Pancreas (tissue), 10 donors: Measurements from ENCODE around the gene REV3L. TPM values are rescaled to one million over a fixed set of nuclear protein-coding genes. Genes with fewer than 3 reads are reported as not detected.

Source experiments
- ATAC-seq, 4 donors: fragments of 200-7000 bp; cut with Tn5 transposase; one replicate each; pipeline versions ENCODE4 v1.8.0 to v1.9.1; 2020; ENCODE audit warnings: mild to moderate bottlenecking in 4 of 4, moderate library complexity in 4 of 4
- DNase-seq, 6 donors: peaks; one replicate each; pipeline ENCODE4 v3.0.0-alpha.2; 2020
- FAIRE-seq: peaks from 2 replicates; lab custom pipeline; 2012; peaks lifted over from hg19 to GRCh38; lab: Jason Lieb, UNC
- H3K27ac ChIP-seq, 4 donors: fragments of 200-600 bp; sonication (generic); 1 replicate in 3 of 4; 2 replicates in 1 of 4; pipeline versions ENCODE4 v1.5.0 to v1.8.0; 2020
- H3K27me3 ChIP-seq, 4 donors: fragments of 200-600 bp; one replicate each; pipeline ENCODE4 v1.8.0; 2021
- H3K36me3 ChIP-seq, 3 donors: fragments of 200-600 bp; sonication (generic) in 1 of 3; one replicate each; pipeline versions ENCODE4 v1.5.0 to v1.8.0; 2020 to 2021
- H3K4me1 ChIP-seq, 3 donors: fragments of 200-600 bp; one replicate each; pipeline ENCODE4 v1.8.0; 2021
- H3K4me3 ChIP-seq, 4 donors: fragments of 200-600 bp; sonication (generic) in 2 of 4; one replicate each; pipeline versions ENCODE4 v1.5.0 to v1.8.0; 2020 to 2021
- H3K9me3 ChIP-seq, 4 donors: fragments of 200-600 bp; one replicate each; pipeline ENCODE4 v1.8.0; 2021
- WGBS, 2 donors: extraction: QIAGEN DNeasy Blood & Tissue Kit; methylation state at CpG; one replicate each; pipeline ENCODE4 v1.1.7; 2013; 5-methylcytosine and 5-hydroxymethylcytosine counted together
- intact Hi-C, 3 donors: fragments of 100-400 bp; cut with DNase I; formaldehyde crosslinking; loops; one replicate each; pipeline versions ENCODE4 v1.11.1 to v1.14.2; 2022
- polyA plus RNA-seq, 2 donors: library from polyadenylated mRNA; stranded (reverse); fragments of 200-250 nt; gene quantifications; one replicate each; pipeline ENCODE4 v1.2.3, GENCODE V29; 2013
- total RNA-seq, 6 donors: library from RNA; stranded (reverse); fragmentation: NEBNext Ultra II Directional in 4 of 6; extraction: Animal tissue kit (Norgen Biotek cat#: 25700) in 4 of 6; gene quantifications; one replicate each; pipeline versions ENCODE4 v1.2.1 to v1.2.4, GENCODE V29; 2021 to 2023
- TF ChIP-seq, protein P1 (sequence below), 4 donors: fragments of 200-600 bp; sonication (generic) in 3 of 4; IDR thresholded peaks; one replicate each; pipeline versions ENCODE4 v1.5.0 to v1.8.0; 2021; ENCODE audit warnings: antibody characterized with exemption in 4 of 4
- donor health status: healthy with polysubstance abuse.
- donor health status: DM: no; HTN: no; CAD: no; lungs with moderate emphysema.
- donor health status: DM: no; HTN: no; CAD: no.
- donor health status: control.
- donor health status: control.
- donor health status: Bipolar disorder and iron deficiency.
- donor health status: DM: yes; HTN: yes; CAD: no.
- donor health status: DM: no; HTN: no; CAD: no.
- donor health status: DM: no; HTN: no; CAD: no.
- donor health status: DM: yes; HTN: yes; CAD: no.

REV3L gene
- total and polyA plus RNA-seq, 8 donors = 6.9 to 22.0 (median 15.2) TPM

DNA sequence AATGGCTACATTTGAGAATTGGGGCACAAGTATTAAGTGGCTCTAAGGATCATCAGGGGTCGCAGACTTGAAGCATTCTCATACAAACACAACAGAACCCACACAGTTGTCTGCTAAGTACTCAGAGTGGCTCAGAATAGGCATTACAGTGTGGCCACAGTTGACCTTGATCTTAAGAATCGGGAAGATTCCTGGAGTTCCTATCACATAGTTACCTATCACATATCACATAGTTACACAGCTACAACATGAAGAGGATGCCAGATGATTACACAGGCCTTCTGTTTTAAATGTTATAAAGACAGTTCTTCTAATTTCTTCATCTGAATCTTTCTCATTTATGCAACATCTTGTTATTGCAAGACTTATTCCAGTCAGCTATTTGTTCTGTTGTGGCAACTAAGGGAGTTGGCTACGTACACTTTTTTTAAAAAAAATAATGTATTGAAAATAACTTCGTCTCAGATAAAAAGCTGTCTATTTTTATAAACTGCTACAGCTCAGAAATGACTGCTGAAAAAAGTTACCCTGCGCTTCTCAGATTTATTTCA is 129.0 kb downstream of the REV3L start:
- H3K27me3 ChIP-seq = no peaks in the 10 kb centered on the region
- H3K4me1 ChIP-seq = peaks cover 0 to 14% (median 13%) of the 10 kb centered on the region in 3 donors
- no peaks in the 10 kb centered on the region for H3K9me3 ChIP-seq
- intact Hi-C loops = no loop called here
- H3K4me3 ChIP-seq = no peak overlapping the region
- no peak overlapping the region for H3K27ac ChIP-seq
- ATAC-seq = peak in 2 of 4 donors; percentile 31 to 49
- no peak for DNase-seq
- H3K36me3 ChIP-seq = peaks cover 0 to 21% (median 19%) of the 10 kb centered on the region in 3 donors
- FAIRE-seq = no peak
- 75 to 77% methylated on average over 5 of the region's 5 CpGs for WGBS, 2 donors
- TF ChIP-seq, protein P1, sequence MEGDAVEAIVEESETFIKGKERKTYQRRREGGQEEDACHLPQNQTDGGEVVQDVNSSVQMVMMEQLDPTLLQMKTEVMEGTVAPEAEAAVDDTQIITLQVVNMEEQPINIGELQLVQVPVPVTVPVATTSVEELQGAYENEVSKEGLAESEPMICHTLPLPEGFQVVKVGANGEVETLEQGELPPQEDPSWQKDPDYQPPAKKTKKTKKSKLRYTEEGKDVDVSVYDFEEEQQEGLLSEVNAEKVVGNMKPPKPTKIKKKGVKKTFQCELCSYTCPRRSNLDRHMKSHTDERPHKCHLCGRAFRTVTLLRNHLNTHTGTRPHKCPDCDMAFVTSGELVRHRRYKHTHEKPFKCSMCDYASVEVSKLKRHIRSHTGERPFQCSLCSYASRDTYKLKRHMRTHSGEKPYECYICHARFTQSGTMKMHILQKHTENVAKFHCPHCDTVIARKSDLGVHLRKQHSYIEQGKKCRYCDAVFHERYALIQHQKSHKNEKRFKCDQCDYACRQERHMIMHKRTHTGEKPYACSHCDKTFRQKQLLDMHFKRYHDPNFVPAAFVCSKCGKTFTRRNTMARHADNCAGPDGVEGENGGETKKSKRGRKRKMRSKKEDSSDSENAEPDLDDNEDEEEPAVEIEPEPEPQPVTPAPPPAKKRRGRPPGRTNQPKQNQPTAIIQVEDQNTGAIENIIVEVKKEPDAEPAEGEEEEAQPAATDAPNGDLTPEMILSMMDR (IDR thresholded peaks at IDR 0.05) = no peak

DNA sequence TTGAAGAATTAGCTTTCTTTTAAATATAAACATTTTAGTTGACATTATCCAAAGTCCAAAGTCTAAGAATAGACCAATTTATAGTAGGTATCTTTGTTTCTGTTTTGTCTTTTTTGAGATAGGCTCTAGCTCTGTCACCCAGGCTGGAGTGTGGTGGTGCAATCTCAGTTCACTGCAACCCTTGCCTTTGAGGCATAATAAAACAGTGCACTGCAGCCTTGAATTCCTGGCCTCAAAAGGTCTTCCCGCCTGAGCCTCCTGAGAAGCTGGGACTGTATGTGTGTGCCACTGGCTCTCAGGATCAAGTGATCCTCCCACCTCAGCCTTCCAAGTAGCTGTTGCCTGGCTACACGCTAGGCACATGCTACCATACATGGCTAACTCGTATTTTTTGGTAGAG is 135.4 kb downstream of the REV3L start:
- ATAC-seq (peak in 1 of 4 donors; percentile 31), DNase-seq (no peak), FAIRE-seq (no peak)
- TF ChIP-seq, protein P1 (IDR thresholded peaks at IDR 0.05) = no peak
- H3K9me3 ChIP-seq = no peaks in the 10 kb centered on the region
- no peaks in the 10 kb centered on the region for H3K4me1 ChIP-seq
- H3K27ac ChIP-seq = no peak overlapping the region
- WGBS, 2 donors = 93 to 95% methylated on average over 3 of the region's 3 CpGs
- no peak overlapping the region for H3K4me3 ChIP-seq
- H3K36me3 ChIP-seq = peaks cover 0 to 31% (median 14%) of the 10 kb centered on the region in 3 donors
- H3K27me3 ChIP-seq = no peaks in the 10 kb centered on the region
- intact Hi-C loops = no loop called here

DNA sequence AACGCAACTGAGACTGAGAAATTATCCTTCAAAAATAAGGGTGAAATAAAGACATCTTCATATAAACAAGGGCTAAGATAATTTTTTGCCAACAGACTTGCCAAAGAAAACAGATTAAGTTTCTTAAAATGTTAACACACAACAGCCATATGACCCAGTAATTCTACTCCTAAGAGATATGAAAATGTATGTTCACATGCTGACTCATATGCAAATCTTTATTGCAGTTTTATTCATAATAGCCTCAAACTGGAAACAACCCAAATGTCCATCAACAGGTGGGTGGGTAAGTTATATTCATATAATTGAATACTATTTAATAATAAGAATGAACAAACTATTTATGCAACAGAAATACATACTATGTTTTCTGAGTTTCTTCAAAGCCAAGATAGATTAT is 140.1 kb downstream of the REV3L start:
- H3K27ac ChIP-seq = no peak overlapping the region
- intact Hi-C loops = no loop called here
- H3K36me3 ChIP-seq = peaks cover 0 to 21% (median 0%) of the 10 kb centered on the region in 3 donors
- no peaks in the 10 kb centered on the region for H3K9me3 ChIP-seq
- TF ChIP-seq, protein P1 (IDR thresholded peaks at IDR 0.05) = no peak
- DNase-seq = no peak
- no peak for FAIRE-seq
- peaks cover 0 to 5% (median 0%) of the 10 kb centered on the region in 3 donors for H3K4me1 ChIP-seq
- H3K4me3 ChIP-seq = no peak overlapping the region
- WGBS, 2 donors = 91 to 97% methylated on average over 1 of the region's 1 CpG
- ATAC-seq = no peak
- no peaks in the 10 kb centered on the region for H3K27me3 ChIP-seq

DNA sequence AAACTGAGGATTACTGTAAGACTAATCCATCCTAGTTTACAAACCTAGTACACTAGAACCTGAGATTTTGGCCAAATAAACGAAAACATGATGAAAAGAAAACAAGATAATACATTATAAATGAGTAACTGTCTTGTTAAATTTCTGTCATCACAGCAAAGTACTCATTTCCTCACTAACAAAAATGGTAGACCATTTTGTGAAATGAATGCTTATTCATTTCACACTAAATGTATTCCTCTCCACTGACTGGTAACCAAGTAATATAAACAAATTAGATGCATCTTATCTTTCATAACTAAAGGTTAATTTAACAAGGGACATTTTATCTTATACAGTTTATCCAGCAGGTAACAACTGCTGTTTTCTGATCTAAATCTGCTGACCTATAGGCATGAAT is 143.7 kb downstream of the REV3L start:
- Histone ChIP-seq H3K27me3 (no peaks in the 10 kb centered on the region), H3K9me3 (no peaks in the 10 kb centered on the region), H3K27ac (no peak overlapping the region), H3K4me1 (peaks cover 0 to 12% (median 0%) of the 10 kb centered on the region in 3 donors), H3K4me3 (no peak overlapping the region), H3K36me3 (peaks cover 0 to 11% (median 0%) of the 10 kb centered on the region in 3 donors)
- DNase-seq (no peak), FAIRE-seq (no peak), ATAC-seq (no peak)
- TF ChIP-seq, protein P1 (IDR thresholded peaks at IDR 0.05) = no peak
- WGBS, 2 donors = 58 to 72% methylated on average over 1 of the region's 1 CpG
- intact Hi-C loops = no loop called here

DNA sequence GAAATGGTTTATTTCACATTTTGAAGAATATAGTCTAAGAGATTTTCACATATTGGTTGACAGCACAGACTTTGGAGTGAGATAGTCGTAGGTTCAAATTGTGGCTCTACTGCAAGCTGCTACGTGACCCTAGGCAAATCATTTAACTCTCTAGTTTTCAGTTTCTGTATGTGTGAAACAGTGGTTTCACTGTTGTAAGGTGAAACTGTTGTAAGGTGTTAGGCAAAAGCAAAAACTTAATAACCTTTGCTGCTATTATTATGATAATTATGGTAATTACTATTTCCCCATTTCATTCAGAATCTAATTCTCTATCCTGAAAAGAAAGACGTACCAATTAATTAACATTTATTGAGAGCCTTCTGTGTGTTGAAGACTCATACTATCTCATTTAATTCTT is 144.2 kb downstream of the REV3L start:
- TF ChIP-seq, protein P1 (IDR thresholded peaks at IDR 0.05) = no peak
- FAIRE-seq (no peak), ATAC-seq (no peak), DNase-seq (no peak)
- H3K9me3 ChIP-seq = no peaks in the 10 kb centered on the region
- WGBS, 2 donors = 78 to 83% methylated on average over 3 of the region's 3 CpGs
- no peaks in the 10 kb centered on the region for H3K27me3 ChIP-seq
- peaks cover 0 to 12% (median 0%) of the 10 kb centered on the region in 3 donors for H3K4me1 ChIP-seq
- no peak overlapping the region for H3K27ac ChIP-seq
- intact Hi-C loops = no loop called here
- H3K4me3 ChIP-seq = no peak overlapping the region
- peaks cover 0 to 7% (median 0%) of the 10 kb centered on the region in 3 donors for H3K36me3 ChIP-seq
